A673 (cell line): ENCODE data around the gene TOM1L2.

ENCODE experiments used
- EZH2 ChIP-seq: fragments of 200-600 bp; sonication (generic); IDR thresholded peaks from 2 replicates; pipeline ENCODE4 v1.6.1; 2017; ENCODE audit warnings: borderline replicate concordance, low read depth, mild to moderate bottlenecking, mixed read lengths, antibody characterized with exemption, low read length; ENCODE audit not compliant: poor library complexity, severe bottlenecking
- TF ChIP-seq, protein P1 (sequence below): fragments of 300-800, 200-600 bp; sonication (generic); conservative IDR thresholded peaks from 2 replicates; pipeline ENCODE4 v1.5.1; 2017; ENCODE audit warnings: low read depth, mild to moderate bottlenecking, antibody characterized with exemption, low read length, moderate library complexity, mixed read lengths

DNA sequence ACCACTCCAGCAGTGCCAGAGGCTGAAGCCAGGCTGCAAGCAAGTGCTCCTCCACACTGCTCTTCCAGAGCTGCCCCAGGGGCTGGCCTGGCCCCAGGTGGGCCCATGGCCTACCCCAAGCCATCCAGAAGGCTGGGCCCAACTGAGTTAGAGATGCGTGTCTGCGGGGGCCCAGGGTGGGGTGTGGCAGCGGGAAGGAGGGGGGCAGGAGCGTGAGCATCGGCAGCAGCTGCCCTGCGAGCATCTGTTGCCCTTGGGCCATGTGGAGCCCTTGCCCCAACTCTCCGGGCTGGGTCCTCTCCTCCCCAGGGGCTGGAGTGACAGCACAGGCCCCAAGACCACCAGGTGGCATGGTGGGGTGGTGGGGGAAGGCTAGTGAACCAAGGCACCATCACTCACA is 128.1 kb downstream of the TOM1L2 start:
- TF ChIP-seq, protein P1, sequence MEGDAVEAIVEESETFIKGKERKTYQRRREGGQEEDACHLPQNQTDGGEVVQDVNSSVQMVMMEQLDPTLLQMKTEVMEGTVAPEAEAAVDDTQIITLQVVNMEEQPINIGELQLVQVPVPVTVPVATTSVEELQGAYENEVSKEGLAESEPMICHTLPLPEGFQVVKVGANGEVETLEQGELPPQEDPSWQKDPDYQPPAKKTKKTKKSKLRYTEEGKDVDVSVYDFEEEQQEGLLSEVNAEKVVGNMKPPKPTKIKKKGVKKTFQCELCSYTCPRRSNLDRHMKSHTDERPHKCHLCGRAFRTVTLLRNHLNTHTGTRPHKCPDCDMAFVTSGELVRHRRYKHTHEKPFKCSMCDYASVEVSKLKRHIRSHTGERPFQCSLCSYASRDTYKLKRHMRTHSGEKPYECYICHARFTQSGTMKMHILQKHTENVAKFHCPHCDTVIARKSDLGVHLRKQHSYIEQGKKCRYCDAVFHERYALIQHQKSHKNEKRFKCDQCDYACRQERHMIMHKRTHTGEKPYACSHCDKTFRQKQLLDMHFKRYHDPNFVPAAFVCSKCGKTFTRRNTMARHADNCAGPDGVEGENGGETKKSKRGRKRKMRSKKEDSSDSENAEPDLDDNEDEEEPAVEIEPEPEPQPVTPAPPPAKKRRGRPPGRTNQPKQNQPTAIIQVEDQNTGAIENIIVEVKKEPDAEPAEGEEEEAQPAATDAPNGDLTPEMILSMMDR: no peak
- no peak for TF ChIP-seq EZH2
